IMR-90 (cell line): Measurements from ENCODE around the gene CDC6. TPM values are rescaled to one million over a fixed set of nuclear protein-coding genes. Genes with fewer than 3 reads are reported as not detected.
A peak's percentile ranks its signal among the peaks of the same experiment; 100 is the strongest.

Source experiments
- ATAC-seq: fragments of 200-7000 bp; cut with Tn5 transposase; 2 replicates; pipeline ENCODE4 v1.9.1; 2020; ENCODE audit warnings: low read depth, mild to moderate bottlenecking, moderate library complexity
- BruUV-seq: library from RNA; stranded (reverse); fragments of 400-500 nt; replicated peaks from 2 replicates; lab custom pipeline; 2021; lab: Mats Ljungman, UMichigan
- CTCF ChIA-PET: fragments of 300-600 bp; formaldehyde crosslinking; extraction: SDS; loops from one replicate; lab custom pipeline; 2021; ENCODE audit warnings: antibody characterized with exemption; lab: Yijun Ruan, JAX
- POLR2A ChIA-PET: fragments of 300-600 bp; sonication (Branson Sonifier 250); formaldehyde crosslinking; loops from one replicate; lab custom pipeline; 2022; ENCODE audit warnings: antibody characterized with exemption; ENCODE audit not compliant: unreplicated experiment; lab: Charles Lee
- DNase-seq: peaks from one replicate; pipeline ENCODE4 v3.0.0; 2013
- H2AFZ ChIP-seq: replicated peaks from 2 replicates; pipeline ENCODE3; 2013; ENCODE audit warnings: low read length, mild to moderate bottlenecking; ENCODE audit not compliant: poor library complexity
- H2AK5ac ChIP-seq: 2 replicates; pipeline ENCODE4 v1.6.1; 2013; ENCODE audit warnings: low read depth, low read length, inconsistent platforms
- H2AK9ac ChIP-seq: replicated peaks from 2 replicates; pipeline ENCODE3; 2013; ENCODE audit warnings: mild to moderate bottlenecking, low read depth, low read length, moderate library complexity; ENCODE audit not compliant: poor library complexity
- H2BK120ac ChIP-seq: 2 replicates; pipeline ENCODE4 v1.6.1; 2013; ENCODE audit warnings: low read depth, low read length, inconsistent platforms
- H2BK15ac ChIP-seq: 3 replicates; pipeline ENCODE4 v1.6.1; 2013; ENCODE audit warnings: low read depth, low read length, inconsistent platforms
- H2BK20ac ChIP-seq: 2 replicates; pipeline ENCODE4 v1.6.1; 2013; ENCODE audit warnings: low read depth, mild to moderate bottlenecking, inconsistent platforms, low read length, moderate library complexity
- H2BK5ac ChIP-seq: 2 replicates; pipeline ENCODE4 v1.6.1; 2013; ENCODE audit warnings: mild to moderate bottlenecking, low read depth, low read length, inconsistent platforms; ENCODE audit not compliant: poor library complexity, severe bottlenecking
- H3K14ac ChIP-seq: replicated peaks from 2 replicates; pipeline ENCODE4 v1.6.1; 2013; ENCODE audit warnings: low read depth, low read length, inconsistent platforms
- H3K18ac ChIP-seq: 2 replicates; pipeline ENCODE4 v1.6.1; 2013; ENCODE audit warnings: low read depth, low read length, control low read depth
- H3K23ac ChIP-seq: 2 replicates; pipeline ENCODE4 v1.6.1; 2013; ENCODE audit warnings: low read depth, low read length, inconsistent platforms
- H3K27ac ChIP-seq: 2 replicates; pipeline ENCODE4 v1.5.1; 2013; ENCODE audit warnings: mild to moderate bottlenecking, control low read depth, low read length; ENCODE audit not compliant: insufficient read depth
- H3K27me3 ChIP-seq: 2 replicates; pipeline ENCODE4 v1.6.1; 2013; ENCODE audit warnings: low read length; ENCODE audit not compliant: control insufficient read depth, insufficient read depth
- H3K36me3 ChIP-seq: 2 replicates; pipeline ENCODE4 v1.6.1; 2013; ENCODE audit warnings: low read length, mixed read lengths; ENCODE audit not compliant: control insufficient read depth, insufficient read depth
- H3K4ac ChIP-seq: 2 replicates; pipeline ENCODE4 v1.6.1; 2013; ENCODE audit warnings: low read depth, low read length, inconsistent platforms
- H3K4me1 ChIP-seq: 2 replicates; pipeline ENCODE4 v1.6.1; 2013; ENCODE audit warnings: low read length, mixed read lengths; ENCODE audit not compliant: control insufficient read depth, insufficient read depth
- H3K4me2 ChIP-seq: 2 replicates; pipeline ENCODE4 v1.6.1; 2013; ENCODE audit warnings: low read depth, mild to moderate bottlenecking, control low read depth, low read length, moderate library complexity
- H3K4me3 ChIP-seq: 2 replicates; pipeline ENCODE4 v1.5.1; 2013; ENCODE audit warnings: low read depth, mild to moderate bottlenecking, control low read depth, low read length, moderate library complexity; ENCODE audit not compliant: insufficient read depth
- H3K56ac ChIP-seq: 2 replicates; pipeline ENCODE4 v1.6.1; 2013; ENCODE audit warnings: low read length, inconsistent platforms; ENCODE audit not compliant: insufficient read depth; ENCODE audit errors: extremely low read depth
- H3K79me1 ChIP-seq, 2 experiments: 2 replicates each; pipeline ENCODE4 v1.6.1; 2013; ENCODE audit warnings: low read length in 2 of 2, inconsistent platforms in 1 of 2, low read depth in 1 of 2
- H3K9ac ChIP-seq: 2 replicates; pipeline ENCODE4 v1.6.1; 2013; ENCODE audit warnings: low read depth, low read length, control low read depth
- H3K9me1 ChIP-seq: 2 replicates; pipeline ENCODE4 v1.6.1; 2013; ENCODE audit warnings: low read length, inconsistent platforms; ENCODE audit not compliant: insufficient read depth
- H3K9me3 ChIP-seq: 2 replicates; pipeline ENCODE4 v1.6.1; 2013; ENCODE audit warnings: low read length; ENCODE audit not compliant: control insufficient read depth, insufficient read depth
- H4K20me1 ChIP-seq: 2 replicates; pipeline ENCODE4 v1.6.1; 2013; ENCODE audit warnings: low read length, inconsistent platforms; ENCODE audit not compliant: insufficient read depth
- H4K5ac ChIP-seq: 2 replicates; pipeline ENCODE4 v1.6.1; 2013; ENCODE audit warnings: mild to moderate bottlenecking, low read depth, low read length, control low read depth
- H4K8ac ChIP-seq, 2 experiments: 2 replicates each; pipeline ENCODE4 v1.6.1; 2013; ENCODE audit warnings: low read depth in 2 of 2, low read length in 2 of 2, control low read depth in 1 of 2, inconsistent platforms in 1 of 2
- H4K91ac ChIP-seq: 2 replicates; pipeline ENCODE4 v1.6.1; 2013; ENCODE audit warnings: low read depth, low read length, inconsistent platforms; ENCODE audit not compliant: insufficient read depth
- BHLHE40 ChIP-seq: fragments of 150-350 bp; IDR thresholded peaks from 2 replicates; pipeline ENCODE4 v1.6.1; 2016; ENCODE audit warnings: mild to moderate bottlenecking, low read depth, low read length
- CEBPB ChIP-seq: IDR thresholded peaks from 2 replicates; pipeline ENCODE4 v1.6.1; 2012; ENCODE audit warnings: low read depth, low read length, improper control_type of control experiment
- CHD1 ChIP-seq: IDR thresholded peaks from 2 replicates; pipeline ENCODE4 v1.6.1; 2012; ENCODE audit warnings: low read depth, low read length, improper control_type of control experiment
- ELK1 ChIP-seq: fragments of 150-350 bp; IDR thresholded peaks from 2 replicates; pipeline ENCODE4 v1.6.1; 2016; ENCODE audit warnings: low read depth, mild to moderate bottlenecking, low read length, moderate library complexity, borderline replicate concordance
- FOS ChIP-seq: fragments of 150-350 bp; IDR thresholded peaks from 2 replicates; pipeline ENCODE4 v1.6.1; 2016; ENCODE audit warnings: low read depth, low read length
- MAZ ChIP-seq: IDR thresholded peaks from 2 replicates; pipeline ENCODE4 v1.6.1; 2012; ENCODE audit warnings: low read depth, mild to moderate bottlenecking, low read length, improper control_type of control experiment, moderate library complexity, borderline replicate concordance
- MXI1 ChIP-seq: IDR thresholded peaks from 2 replicates; pipeline ENCODE4 v1.6.1; 2012; ENCODE audit warnings: low read depth, mild to moderate bottlenecking, low read length, moderate library complexity, borderline replicate concordance
- NFE2L2 ChIP-seq: fragments of 150-350 bp; IDR thresholded peaks from 2 replicates; pipeline ENCODE4 v1.6.1; 2016; ENCODE audit warnings: low read depth, mild to moderate bottlenecking, low read length
- POLR2A ChIP-seq: IDR thresholded peaks from 2 replicates; pipeline ENCODE4 v1.6.1; 2012; ENCODE audit warnings: mild to moderate bottlenecking, low read depth, low read length
- RAD21 ChIP-seq: IDR thresholded peaks from 2 replicates; pipeline ENCODE4 v1.6.1; 2012; ENCODE audit warnings: low read length, improper control_type of control experiment
- RFX5 ChIP-seq: IDR thresholded peaks from 2 replicates; pipeline ENCODE4 v1.8.0; 2012; ENCODE audit warnings: low read depth, mild to moderate bottlenecking, low read length, moderate library complexity
- SMC3 ChIP-seq: fragments of 150-350 bp; IDR thresholded peaks from 2 replicates; pipeline ENCODE4 v1.6.1; 2016; ENCODE audit warnings: low read depth, mild to moderate bottlenecking, antibody characterized with exemption, low read length, moderate library complexity
- USF2 ChIP-seq: fragments of 150-350 bp; IDR thresholded peaks from 2 replicates; pipeline ENCODE4 v1.6.1; 2017; ENCODE audit warnings: mild to moderate bottlenecking, antibody characterized with exemption, low read length, low read depth
- whole genome bisulfite sequencing, 2 experiments: methylation state at CpG; one replicate each; pipeline versions ENCODE4 v1.1.5 to v1.1.7; 2013; ENCODE audit warnings: missing lambda C conversion rate in 2 of 2; ENCODE audit not compliant: insufficient read length in 1 of 2; ENCODE audit errors: extremely low coverage in 2 of 2; 5-methylcytosine and 5-hydroxymethylcytosine counted together
- dilution Hi-C: fragments of 300-500 bp; cut with HindIII; formaldehyde crosslinking; loops from one replicate; pipeline ENCODE4 v1.14.3; 2018; ENCODE audit warnings: low sequenced_read_pairs; ENCODE audit not compliant: unreplicated experiment
- in situ Hi-C: fragments of 300-500 bp; cut with MboI; formaldehyde crosslinking; loops from 3 replicates; pipeline ENCODE4 v1.14.3; 2019; ENCODE audit warnings: low sequenced_read_pairs, inconsistent platforms, mixed read lengths
- intact Hi-C: fragments of 100-400 bp; cut with micrococcal nuclease; formaldehyde crosslinking; loops from 2 replicates; pipeline ENCODE4 v1.10.0; 2022
- polyA plus RNA-seq, 3 experiments: library from polyadenylated mRNA; depleted of rRNA; stranded (reverse); fragments of >200 nt; gene quantifications; 2 replicates each; pipeline ENCODE4 v1.2.3, GENCODE V29; 2012; ENCODE audit warnings: low replicate concordance in 1 of 3
- total RNA-seq: library from RNA; depleted of rRNA; stranded (reverse); fragments of >200 nt; gene quantifications from 2 replicates; pipeline ENCODE4 v1.2.3, GENCODE V29; 2012

Gene CDC6
- total and polyA plus RNA-seq, 2 of the 4 experiments (the other 2 are of a cell fraction): 15.3 to 25.6 TPM

- peaks cover 57% of the 10 kb centered on the region for H3K4me1 ChIP-seq
- no peak overlapping the region for H2BK20ac ChIP-seq
- no peak for ATAC-seq
- H3K79me1 ChIP-seq: peaks cover 21 to 94% of the 10 kb centered on the region in 2 experiments
- H4K8ac ChIP-seq: no peak overlapping the region
- H3K9me3 ChIP-seq: no peaks in the 10 kb centered on the region
- no peak overlapping the region for H2BK5ac ChIP-seq
- no peak overlapping the region for H2BK15ac ChIP-seq
- H3K23ac ChIP-seq: no peak overlapping the region
- H3K36me3 ChIP-seq: peaks cover 4% of the 10 kb centered on the region
- no peak overlapping the region for H3K27ac ChIP-seq
- no peak for TF ChIP-seq BHLHE40
- no peak for TF ChIP-seq CHD1
- TF ChIP-seq RAD21: no peak
- TF ChIP-seq MAZ: no peak
- no peak for TF ChIP-seq MXI1
- TF ChIP-seq FOS: no peak
- TF ChIP-seq SMC3: no peak
- TF ChIP-seq ELK1: no peak
- no peak for TF ChIP-seq NFE2L2
- TF ChIP-seq RFX5: no peak
- no peak for TF ChIP-seq POLR2A
- no peak for TF ChIP-seq USF2
- no peak for TF ChIP-seq CEBPB
- H2AK5ac ChIP-seq: peak overlapping the region; percentile 43; the same call in 1 of the 2 replicates
- H3K27me3 ChIP-seq: no peaks in the 10 kb centered on the region
- WGBS, 2 experiments: 82% methylated on average over 3 of the region's 4 CpGs; no CpG with 5 or more reads in 1 of the 2 experiments
- dilution Hi-C loops: no loop called here
- no peak overlapping the region; the same call in 1 of the 2 replicates for H4K91ac ChIP-seq
- H4K5ac ChIP-seq: no peak overlapping the region
- no peak for DNase-seq
- H3K4ac ChIP-seq: no peak overlapping the region
- ChIA-PET POLR2A (no interaction called here), CTCF (no interaction called here)
- H3K9ac ChIP-seq: no peak overlapping the region
- no peak overlapping the region for H2BK120ac ChIP-seq
- H3K4me3 ChIP-seq: no peak overlapping the region
- H2AFZ ChIP-seq: no peak overlapping the region
- H3K14ac ChIP-seq: no peak overlapping the region
- no peak overlapping the region for H3K56ac ChIP-seq
- peak overlapping the region; percentile 44 for H2AK9ac ChIP-seq
- H3K9me1 ChIP-seq: peaks cover 39% of the 10 kb centered on the region
- intact Hi-C loops: no loop called here
- H3K18ac ChIP-seq: no peak overlapping the region
- in situ Hi-C loops: no loop called here
- BruUV-seq: no TSS peak
- peaks cover 56% of the 10 kb centered on the region for H4K20me1 ChIP-seq
- no peak overlapping the region for H3K4me2 ChIP-seq
Observed at GRCh38 chr17:40327244-40327729, 39.6 kb downstream of the CDC6 start.
